HuH-7 (cell line): ENCODE measurements around the gene FHL3.
"Not testable (repeated sequence)": the region's sequence is repeated elsewhere in the genome, so short reads cannot be mapped to it uniquely, and the experiment has no call there.

Experiments used
- DNase-seq: peaks from one replicate; pipeline ENCODE4 v3.0.0; 2011; ENCODE audit warnings: low spot score

FHL3 gene

GRCh38 chr1:37987679-37988078 lies 17.6 kb downstream of the FHL3 start:
- DNase-seq: peak; percentile 23

- no peak for DNase-seq
Observed at GRCh38 chr1:37983546-37983945, 21.8 kb downstream of the FHL3 start.

- no peak for DNase-seq
Observed at GRCh38 chr1:37978541-37978940, 26.8 kb downstream of the FHL3 start.

- not testable (repeated sequence) for DNase-seq
Observed at GRCh38 chr1:37975083-37975482, 30.2 kb downstream of the FHL3 start.

- no peak for DNase-seq
Observed at GRCh38 chr1:37974567-37974966, 30.7 kb downstream of the FHL3 start.

- DNase-seq: not testable (repeated sequence)
Observed at GRCh38 chr1:37973684-37974083, 31.6 kb downstream of the FHL3 start.

GRCh38 chr1:37965301-37965700 lies 40.0 kb downstream of the FHL3 start:
- no peak for DNase-seq

- DNase-seq: not testable (repeated sequence)
Observed at GRCh38 chr1:37964106-37964505, 41.2 kb downstream of the FHL3 start.

- DNase-seq: no peak
Observed at GRCh38 chr1:37958690-37959089, 46.6 kb downstream of the FHL3 start.

- no peak for DNase-seq
Observed at GRCh38 chr1:37955685-37956084, 49.6 kb downstream of the FHL3 start.

GRCh38 chr1:37954316-37954971 lies 50.9 kb downstream of the FHL3 start:
- DNase-seq: no peak

- no peak for DNase-seq
Observed at GRCh38 chr1:37952738-37953137, 52.6 kb downstream of the FHL3 start.

- DNase-seq: no peak
Observed at GRCh38 chr1:37951783-37952624, 53.3 kb downstream of the FHL3 start.

- DNase-seq: no peak
Observed at GRCh38 chr1:37951041-37951782, 54.1 kb downstream of the FHL3 start.

- DNase-seq: no peak
Observed at GRCh38 chr1:37949524-37950152, 55.7 kb downstream of the FHL3 start.

- DNase-seq: no peak
Observed at GRCh38 chr1:37948841-37949240, 56.5 kb downstream of the FHL3 start.

- DNase-seq: no peak
Observed at GRCh38 chr1:37948166-37948565, 57.1 kb downstream of the FHL3 start.

- DNase-seq: no peak
Observed at GRCh38 chr1:37947364-37947763, 58.0 kb downstream of the FHL3 start.
